Caki2 (cell line): ENCODE measurements around the gene LCT. TPM values are rescaled to one million over a fixed set of nuclear protein-coding genes. Genes with fewer than 3 reads are reported as not detected.
"Not testable (repeated sequence)": the region's sequence is repeated elsewhere in the genome, so short reads cannot be mapped to it uniquely, and the experiment has no call there.

ENCODE experiments used
- DNase-seq: peaks from one replicate; pipeline ENCODE4 v3.0.0-alpha.2; 2015; ENCODE audit warnings: low read depth
- in situ Hi-C: cut with HindIII; loops from 2 replicates; pipeline ENCODE4 v1.10.0; 2016; ENCODE audit warnings: low sequenced_read_pairs, low pct_unique_long_range_greater_than_20kb, mixed read lengths
- total RNA-seq: library from RNA; depleted of rRNA; stranded (reverse); fragments of >200 nt; shearing (Covaris generic); gene quantifications from 2 replicates; pipeline ENCODE4 v1.2.3, GENCODE V29; 2014; ENCODE audit warnings: low replicate concordance; rRNA removed

The LCT gene
- total RNA-seq: not detected in 2 replicates

GRCh38 chr2:135836596-135837270 is at the start of gene LCT:
Gene LCT, minus strand, starts transcription at chr2:135837184. Its CDS starts 15 bp downstream, at chr2:135837169.
- DNase-seq: no peak
- in situ Hi-C loops: no loop called here

GRCh38 chr2:135885709-135886108 is 48.7 kb upstream of the LCT start:
- in situ Hi-C loops: no loop called here
- no peak for DNase-seq

GRCh38 chr2:135882415-135882814 is 45.4 kb upstream of the LCT start:
- in situ Hi-C loops: no loop called here
- no peak for DNase-seq

GRCh38 chr2:135876770-135877169 is 39.8 kb upstream of the LCT start:
- in situ Hi-C loops: not testable (repeated sequence)

GRCh38 chr2:135876066-135876711 is 39.2 kb upstream of the LCT start, which contains the start of gene MCM6:
Gene MCM6, minus strand, starts transcription at chr2:135876443. Its CDS starts 78 bp downstream, at chr2:135876365.
- DNase-seq: peak; percentile 96
- in situ Hi-C loops: no loop called here

More at GRCh38 chr2:135876770-135877169, 39.8 kb upstream of the LCT start:
- not testable (repeated sequence) for DNase-seq

GRCh38 chr2:135875491-135876065 is 38.6 kb upstream of the LCT start:
- peak; percentile 48 for DNase-seq
- in situ Hi-C loops: no loop called here

- in situ Hi-C loops: no loop called here
- no peak for DNase-seq
Measured at GRCh38 chr2:135874777-135875365, 37.9 kb upstream of the LCT start.

GRCh38 chr2:135870571-135870970 is 33.6 kb upstream of the LCT start:
- in situ Hi-C loops: no loop called here
- no peak for DNase-seq

GRCh38 chr2:135863233-135863632 is 26.2 kb upstream of the LCT start:
- in situ Hi-C loops: no loop called here
- no peak for DNase-seq

- DNase-seq: no peak
- in situ Hi-C loops: no loop called here
Measured at GRCh38 chr2:135862718-135863117, 25.7 kb upstream of the LCT start.

- DNase-seq: no peak
- in situ Hi-C loops: no loop called here
Measured at GRCh38 chr2:135853401-135853800, 16.4 kb upstream of the LCT start.

- no peak for DNase-seq
- in situ Hi-C loops: no loop called here
Measured at GRCh38 chr2:135851858-135852257, 14.9 kb upstream of the LCT start.

- in situ Hi-C loops: no loop called here
- no peak for DNase-seq
Measured at GRCh38 chr2:135850892-135851668, 14.1 kb upstream of the LCT start.

GRCh38 chr2:135849087-135849486 is 12.1 kb upstream of the LCT start:
- no peak for DNase-seq
- in situ Hi-C loops: no loop called here

GRCh38 chr2:135845997-135846396 is 9.0 kb upstream of the LCT start:
- in situ Hi-C loops: no loop called here

GRCh38 chr2:135845257-135845656 is 8.3 kb upstream of the LCT start:
- in situ Hi-C loops: no loop called here
- no peak for DNase-seq

More at GRCh38 chr2:135845997-135846396, 9.0 kb upstream of the LCT start:
- DNase-seq: no peak

- peak; percentile 37 for DNase-seq
- in situ Hi-C loops: no loop called here
Measured at GRCh38 chr2:135844301-135844895, 7.4 kb upstream of the LCT start.

- DNase-seq: peak; percentile 72
- in situ Hi-C loops: no loop called here
Measured at GRCh38 chr2:135843671-135844070, 6.7 kb upstream of the LCT start.
